SU-DHL-6 (cell line): ENCODE results near the gene TNFRSF4.

Source experiments
- H2AFZ ChIP-seq: fragments of 200-600 bp; sonication (generic); 2 replicates; pipeline ENCODE4 v1.6.1; 2014; ENCODE audit warnings: low read depth, mild to moderate bottlenecking, moderate library complexity, mixed read lengths, antibody characterized with exemption, low read length; ENCODE audit not compliant: severe bottlenecking
- H3F3A ChIP-seq: fragments of 200-600 bp; shearing (Covaris generic); 2 replicates; pipeline ENCODE4 v1.6.0; 2016; ENCODE audit warnings: antibody characterized with exemption, mild to moderate bottlenecking; ENCODE audit not compliant: insufficient read depth
- H3K27ac ChIP-seq: fragments of 200-600 bp; sonication (generic); 2 replicates; pipeline ENCODE4 v1.5.1; 2016; ENCODE audit warnings: low read depth, mild to moderate bottlenecking, low read length, moderate library complexity, mixed read lengths
- H3K27me3 ChIP-seq: fragments of 200-600 bp; sonication (generic), shearing (Covaris generic); 2 replicates; pipeline ENCODE4 v1.6.0; 2014; ENCODE audit warnings: mild to moderate bottlenecking, low read length
- H3K36me3 ChIP-seq: fragments of 200-600 bp; sonication (generic); 2 replicates; pipeline ENCODE4 v1.6.1; 2014; ENCODE audit warnings: mild to moderate bottlenecking, low read length, mixed read lengths
- H3K4me2 ChIP-seq: fragments of 300-600, 200-600 bp; shearing (Covaris generic), sonication (generic); 2 replicates; pipeline ENCODE4 v1.6.0; 2014; ENCODE audit warnings: low read length, low read depth, mild to moderate bottlenecking; ENCODE audit not compliant: poor library complexity, severe bottlenecking
- H3K4me3 ChIP-seq: fragments of 200-600 bp; sonication (generic); 2 replicates; pipeline ENCODE4 v1.5.1; 2014; ENCODE audit warnings: antibody characterized with exemption, low read length, mild to moderate bottlenecking, mixed read lengths; ENCODE audit not compliant: insufficient read depth, poor library complexity, severe bottlenecking
- H3K79me2 ChIP-seq: fragments of 200-600 bp; sonication (generic); 2 replicates; pipeline ENCODE4 v1.6.1; 2014; ENCODE audit warnings: mild to moderate bottlenecking, low read length, moderate library complexity; ENCODE audit not compliant: insufficient read depth
- H3K9ac ChIP-seq: fragments of 200-600 bp; sonication (generic); 2 replicates; pipeline ENCODE4 v1.7.0; 2014; ENCODE audit warnings: mild to moderate bottlenecking, low read length
- H3K9me2 ChIP-seq: fragments of 200-600 bp; sonication (generic); replicated peaks from 2 replicates; pipeline ENCODE4 v1.6.1; 2014; ENCODE audit warnings: low read length; ENCODE audit not compliant: insufficient read depth
- H3K9me3 ChIP-seq: fragments of 200-600 bp; sonication (generic); 2 replicates; pipeline ENCODE4 v1.6.1; 2014; ENCODE audit warnings: low read length, mixed read lengths; ENCODE audit not compliant: insufficient read depth
- H4K20me1 ChIP-seq: fragments of 200-600 bp; sonication (generic); 2 replicates; pipeline ENCODE4 v1.6.1; 2014; ENCODE audit warnings: low read depth, mild to moderate bottlenecking, antibody characterized with exemption, low read length, moderate library complexity, mixed read lengths
- CTCF ChIP-seq: fragments of 200-600 bp; sonication (generic); IDR thresholded peaks from one replicate; pipeline ENCODE4 v1.5.1; 2017; ENCODE audit warnings: antibody characterized with exemption, mild to moderate bottlenecking, low read length, moderate library complexity; ENCODE audit not compliant: insufficient read depth, poor library complexity, severe bottlenecking
- EZH2phosphoT487 ChIP-seq: fragments of 200-600 bp; sonication (generic), shearing (Covaris generic); conservative IDR thresholded peaks from 2 replicates; pipeline ENCODE4 v1.6.1; 2018; ENCODE audit warnings: mild to moderate bottlenecking, antibody characterized with exemption, low read length, moderate library complexity, mixed read lengths

Gene TNFRSF4

GRCh38 chr1:1203561-1204424, 10.2 kb downstream of the TNFRSF4 start:
- no peak overlapping the region for H3K9ac ChIP-seq
- no peak for TF ChIP-seq CTCF
- no peak for TF ChIP-seq EZH2phosphoT487
- no peaks in the 10 kb centered on the region for H3K27me3 ChIP-seq
- H3K4me2 ChIP-seq: no peak overlapping the region
- H4K20me1 ChIP-seq: no peaks in the 10 kb centered on the region
- H3F3A ChIP-seq: no peaks in the 10 kb centered on the region
- no peaks in the 10 kb centered on the region for H3K79me2 ChIP-seq
- H3K36me3 ChIP-seq: no peaks in the 10 kb centered on the region
- no peak overlapping the region for H3K4me3 ChIP-seq
- no peaks in the 10 kb centered on the region for H3K9me2 ChIP-seq
- no peaks in the 10 kb centered on the region for H3K9me3 ChIP-seq
- no peak overlapping the region for H2AFZ ChIP-seq
- no peak overlapping the region for H3K27ac ChIP-seq

- no peaks in the 10 kb centered on the region for H4K20me1 ChIP-seq
- no peaks in the 10 kb centered on the region for H3F3A ChIP-seq
- no peak overlapping the region for H3K27ac ChIP-seq
- H3K9ac ChIP-seq: no peak overlapping the region
- no peak overlapping the region for H3K4me3 ChIP-seq
- H3K36me3 ChIP-seq: no peaks in the 10 kb centered on the region
- H3K9me3 ChIP-seq: no peaks in the 10 kb centered on the region
- no peaks in the 10 kb centered on the region for H3K79me2 ChIP-seq
- no peak overlapping the region for H3K4me2 ChIP-seq
- H3K27me3 ChIP-seq: no peaks in the 10 kb centered on the region
- H3K9me2 ChIP-seq: no peaks in the 10 kb centered on the region
- H2AFZ ChIP-seq: no peak overlapping the region
- TF ChIP-seq CTCF (no peak), EZH2phosphoT487 (no peak)
Observed at GRCh38 chr1:1202831-1203560, 11.0 kb downstream of the TNFRSF4 start.

GRCh38 chr1:1200876-1201810, 12.8 kb downstream of the TNFRSF4 start:
- Histone ChIP-seq H3K9me3 (no peaks in the 10 kb centered on the region), H3F3A (no peaks in the 10 kb centered on the region), H3K27me3 (no peaks in the 10 kb centered on the region), H3K27ac (no peak overlapping the region), H3K4me3 (no peak overlapping the region), H3K79me2 (no peaks in the 10 kb centered on the region), H3K9ac (no peak overlapping the region), H2AFZ (no peak overlapping the region), H4K20me1 (no peaks in the 10 kb centered on the region), H3K4me2 (no peak overlapping the region), H3K9me2 (no peaks in the 10 kb centered on the region), H3K36me3 (no peaks in the 10 kb centered on the region)
- no peak for TF ChIP-seq CTCF
- no peak for TF ChIP-seq EZH2phosphoT487
